ENCODE results near the gene TMEM266. TPM values are rescaled to one million over a fixed set of nuclear protein-coding genes. Genes with fewer than 3 reads are reported as not detected.
A peak's percentile ranks its signal among the peaks of the same experiment; 100 is the strongest.

TMEM266 gene
- total and polyA plus RNA-seq, 4 experiments from 2014 or later: not detected

DNA sequence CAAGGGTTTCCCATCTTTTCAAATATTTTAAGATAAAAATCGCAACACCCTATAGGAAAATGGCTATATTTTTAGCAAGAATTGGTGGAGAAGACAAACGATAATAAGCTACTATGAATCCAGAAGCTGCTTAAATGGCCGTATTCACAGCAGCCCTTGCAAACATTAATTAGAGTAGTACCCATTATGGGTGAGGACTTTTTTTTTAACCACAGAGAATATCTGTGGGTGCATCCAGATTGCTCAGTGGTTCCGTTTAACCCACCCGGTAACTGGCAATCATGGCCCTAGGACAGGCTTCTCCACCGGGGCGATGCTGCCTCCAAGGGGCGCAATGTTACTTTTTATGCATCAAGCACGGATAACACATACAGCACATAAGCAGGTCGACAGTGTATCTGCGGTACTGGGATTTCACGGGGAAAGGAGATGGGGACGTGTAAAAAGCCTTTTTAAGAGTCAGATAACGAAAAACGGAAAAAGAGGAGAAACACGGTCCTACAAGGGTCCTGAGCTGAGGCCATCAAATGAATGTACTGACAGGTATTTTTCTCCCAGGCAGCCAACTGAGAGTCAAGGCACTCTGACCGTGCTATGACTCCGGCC, 968 bp upstream of the TMEM266 start:
- ChIA-PET POLR2A (ENCODE audit: partially characterized antibody) (interaction anchor here (1.1 kb wide), 1 partner anchor 80 kb away, joined by 3 read pairs; no protein-coding TSS in a partner anchor), CTCF (ENCODE audit: partially characterized antibody) (interaction anchor here (0.9 to 7.0 kb wide), 7 partner anchors 10 to 249 kb away, joined by 3 to 99 read pairs (median 4); no protein-coding TSS in a partner anchor)
- H3K4me3 ChIP-seq (ENCODE audit: low read length in 2 of 2): peak overlapping the region in 1 of 2 donors; percentile 25
- Mint-ChIP-seq H3K36me3 (no peaks in the 10 kb centered on the region), H3K9me3 (no peaks in the 10 kb centered on the region), H3K4me3 (peak overlapping the region; percentile 76 to 83 (median 78)), H3K27me3 (peaks cover 40 to 45% of the 10 kb centered on the region in 2 donors), H3K27ac (peak overlapping the region in 3 of 7 donors; percentile 22 to 55 (median 38)), H3K4me1 (peaks cover 5 to 27% (median 16%) of the 10 kb centered on the region in 4 donors)
- no peaks in the 10 kb centered on the region for H3K36me3 ChIP-seq (ENCODE audit: insufficient read depth, low read length)
- peaks cover 24% of the 10 kb centered on the region for H3K4me1 ChIP-seq (ENCODE audit: insufficient read depth, low read length)
- H3K9me3 ChIP-seq (ENCODE audit: control insufficient read depth in 1 of 2, low read length in 2 of 2): no peaks in the 10 kb centered on the region
- peaks cover 32% of the 10 kb centered on the region for H3K27me3 ChIP-seq (ENCODE audit: insufficient read depth, low read length)
- intact Hi-C loops (cut with micrococcal nuclease): loop anchor here (5.0 kb wide), 1 partner anchor 93 kb away; no protein-coding TSS in a partner anchor
- H3K27ac ChIP-seq (ENCODE audit: low read depth, low read length): no peak overlapping the region
- peak in 1 of 5 donors; percentile 13 for DNase-seq

DNA sequence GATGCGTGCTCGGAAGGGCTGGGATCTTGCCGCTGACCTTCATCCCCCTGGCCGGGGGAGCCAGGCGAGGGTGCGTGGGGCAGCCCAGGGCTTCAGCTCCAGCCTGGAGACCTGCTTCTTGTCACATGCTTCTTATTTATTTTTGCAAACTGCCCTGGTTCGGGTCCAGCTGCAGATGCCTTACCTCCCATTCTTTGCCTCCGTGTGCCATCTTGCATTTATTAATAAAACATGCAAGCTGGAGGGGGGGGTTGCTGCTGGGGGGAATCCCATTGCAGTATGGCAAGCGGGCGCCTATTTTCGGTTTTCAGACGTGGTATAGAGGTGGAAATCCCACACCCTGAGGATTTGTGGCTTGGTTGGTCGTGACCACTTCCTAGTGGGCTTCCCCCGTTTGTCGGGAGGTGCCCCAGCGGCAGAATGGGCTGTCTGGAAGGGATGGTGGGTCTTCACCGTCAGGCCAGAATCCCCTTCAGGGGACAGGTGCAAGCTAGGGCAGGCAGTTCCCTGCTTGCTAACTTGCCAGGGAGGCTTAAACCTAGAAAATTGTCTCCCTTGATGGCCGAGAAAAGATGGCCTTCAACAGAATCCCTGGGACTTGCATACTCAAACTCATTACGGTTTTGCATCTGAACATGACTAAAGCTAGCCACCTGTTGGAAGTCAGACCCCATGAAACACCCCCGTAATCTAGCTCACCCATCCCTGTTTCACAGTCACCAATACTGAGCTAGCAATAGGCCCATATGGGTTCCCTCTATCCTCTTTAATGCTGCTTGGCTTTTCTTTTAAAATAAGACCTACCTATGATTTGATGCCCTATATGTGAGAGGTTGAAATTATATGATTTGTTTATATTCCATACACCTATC, 569 bp downstream of the TMEM266 start:
- H3K9me3 Mint-ChIP-seq: no peaks in the 10 kb centered on the region
- H3K27ac Mint-ChIP-seq: peak overlapping the region in 2 of 7 donors; percentile 30 to 51
- Histone ChIP-seq H3K4me1 (ENCODE audit: insufficient read depth, low read length) (peaks cover 25% of the 10 kb centered on the region), H3K27me3 (ENCODE audit: insufficient read depth, low read length) (peaks cover 32% of the 10 kb centered on the region), H3K9me3 (ENCODE audit: control insufficient read depth in 1 of 2, low read length in 2 of 2) (no peaks in the 10 kb centered on the region), H3K36me3 (ENCODE audit: insufficient read depth, low read length) (no peaks in the 10 kb centered on the region), H3K27ac (ENCODE audit: low read depth, low read length) (no peak overlapping the region), H3K4me3 (ENCODE audit: low read length in 2 of 2) (peak overlapping the region in 1 of 2 donors; percentile 34)
- no peaks in the 10 kb centered on the region for H3K36me3 Mint-ChIP-seq
- POLR2A ChIA-PET (ENCODE audit: partially characterized antibody): no interaction called here
- CTCF ChIA-PET (ENCODE audit: partially characterized antibody): interaction anchor here (0.6 to 7.0 kb wide), 3 partner anchors 13 to 90 kb away, joined by 4 to 99 read pairs (median 9); no protein-coding TSS in a partner anchor
- intact Hi-C loops (cut with micrococcal nuclease): no loop called here
- H3K27me3 Mint-ChIP-seq: peaks cover 33 to 43% of the 10 kb centered on the region in 2 donors
- H3K4me3 Mint-ChIP-seq: peak overlapping the region; percentile 77 to 87 (median 84)
- H3K4me1 Mint-ChIP-seq: peaks cover 8 to 33% (median 21%) of the 10 kb centered on the region in 4 donors
- DNase-seq: peak in 4 of 5 donors; percentile 4 to 71 (median 25)

DNA sequence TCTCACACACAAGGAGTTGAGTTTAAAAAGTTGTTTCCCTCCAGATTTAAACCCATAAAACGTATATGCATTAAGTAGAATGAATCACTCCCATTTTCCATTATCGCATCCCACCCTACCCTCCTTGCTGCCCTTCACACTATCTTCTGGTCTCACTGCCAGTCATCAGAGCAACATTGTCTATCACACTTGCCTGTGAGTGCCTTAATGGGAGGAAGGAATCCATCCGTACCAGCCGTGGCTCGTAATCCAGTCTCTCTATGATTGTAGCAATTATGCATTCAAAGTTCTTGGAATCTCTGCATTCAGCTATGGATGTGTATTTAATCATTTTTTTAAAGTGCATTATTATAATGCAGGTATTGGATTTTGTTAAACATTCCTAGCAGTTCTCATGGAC, 1.9 kb downstream of the TMEM266 start:
- no peaks in the 10 kb centered on the region for H3K36me3 ChIP-seq (ENCODE audit: insufficient read depth, low read length)
- Mint-ChIP-seq H3K27me3 (peaks cover 28 to 40% of the 10 kb centered on the region in 2 donors), H3K4me3 (peak overlapping the region in 1 of 8 donors; percentile 43), H3K9me3 (no peaks in the 10 kb centered on the region), H3K27ac (no peak overlapping the region), H3K4me1 (peaks cover 11 to 40% (median 26%) of the 10 kb centered on the region in 4 donors), H3K36me3 (no peaks in the 10 kb centered on the region)
- intact Hi-C loops (cut with micrococcal nuclease): no loop called here
- no peak overlapping the region for H3K27ac ChIP-seq (ENCODE audit: low read depth, low read length)
- peaks cover 32% of the 10 kb centered on the region for H3K4me1 ChIP-seq (ENCODE audit: insufficient read depth, low read length)
- DNase-seq: no peak
- POLR2A ChIA-PET (ENCODE audit: partially characterized antibody): no interaction called here
- H3K9me3 ChIP-seq (ENCODE audit: control insufficient read depth in 1 of 2, low read length in 2 of 2): no peaks in the 10 kb centered on the region
- CTCF ChIA-PET (ENCODE audit: partially characterized antibody): interaction anchor here (0.9 to 7.0 kb wide), 3 partner anchors 77 to 89 kb away, joined by 3 to 99 read pairs (median 9); no protein-coding TSS in a partner anchor
- peaks cover 32% of the 10 kb centered on the region for H3K27me3 ChIP-seq (ENCODE audit: insufficient read depth, low read length)
- H3K4me3 ChIP-seq (ENCODE audit: low read length in 2 of 2): no peak overlapping the region

DNA sequence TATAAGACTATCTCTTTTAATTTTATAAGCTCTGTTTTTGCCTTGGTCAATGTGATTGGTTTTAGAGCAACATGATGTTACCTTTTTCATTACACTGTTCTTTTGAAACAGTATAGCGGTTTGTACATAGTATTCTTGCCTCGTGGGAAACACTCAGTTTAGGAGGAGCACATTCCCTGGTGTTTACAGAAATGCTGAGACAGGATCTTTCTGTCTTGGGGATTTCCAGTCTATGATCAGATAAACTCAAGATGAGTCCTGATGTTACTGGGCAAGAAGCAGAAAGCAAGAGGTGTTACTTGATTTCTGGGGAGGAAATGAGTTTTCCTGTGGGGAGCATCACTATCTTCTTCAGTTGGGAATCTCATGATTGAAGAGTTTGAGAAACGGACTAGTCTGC, 2.5 kb downstream of the TMEM266 start:
- ChIA-PET CTCF (ENCODE audit: partially characterized antibody) (interaction anchor here (0.9 to 7.0 kb wide), 3 partner anchors 76 to 88 kb away, joined by 3 to 99 read pairs (median 9); no protein-coding TSS in a partner anchor), POLR2A (ENCODE audit: partially characterized antibody) (no interaction called here)
- Mint-ChIP-seq H3K36me3 (no peaks in the 10 kb centered on the region), H3K27me3 (peaks cover 27 to 34% of the 10 kb centered on the region in 2 donors), H3K4me3 (no peak overlapping the region), H3K4me1 (peaks cover 11 to 34% (median 23%) of the 10 kb centered on the region in 4 donors), H3K9me3 (no peaks in the 10 kb centered on the region), H3K27ac (no peak overlapping the region)
- no peaks in the 10 kb centered on the region for H3K36me3 ChIP-seq (ENCODE audit: insufficient read depth, low read length)
- H3K4me3 ChIP-seq (ENCODE audit: low read length in 2 of 2): no peak overlapping the region
- no peak for DNase-seq
- peaks cover 27% of the 10 kb centered on the region for H3K4me1 ChIP-seq (ENCODE audit: insufficient read depth, low read length)
- no peak overlapping the region for H3K27ac ChIP-seq (ENCODE audit: low read depth, low read length)
- H3K9me3 ChIP-seq (ENCODE audit: control insufficient read depth in 1 of 2, low read length in 2 of 2): no peaks in the 10 kb centered on the region
- intact Hi-C loops (cut with micrococcal nuclease): no loop called here
- H3K27me3 ChIP-seq (ENCODE audit: insufficient read depth, low read length): peaks cover 32% of the 10 kb centered on the region

DNA sequence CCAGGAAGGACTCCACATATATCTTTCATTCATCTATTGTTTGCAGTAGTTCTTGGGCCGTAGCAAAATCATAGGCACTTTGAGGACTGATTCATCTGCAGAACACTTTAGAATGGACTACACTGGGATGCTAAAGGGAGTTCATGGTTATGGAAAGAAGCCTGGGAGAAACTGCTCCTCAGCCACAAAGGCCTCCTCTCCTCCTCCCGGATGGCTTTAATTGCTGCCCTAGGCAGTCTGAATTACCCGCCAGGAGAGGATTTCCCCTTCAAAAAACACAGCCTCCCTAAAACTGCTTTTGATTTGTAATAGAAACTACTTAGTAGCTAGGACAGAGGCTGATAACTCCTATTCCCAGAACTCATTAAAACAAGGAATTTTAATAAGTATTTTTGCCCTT, 4.6 kb downstream of the TMEM266 start:
- Mint-ChIP-seq H3K4me3 (no peak overlapping the region), H3K27me3 (peaks cover 18 to 21% of the 10 kb centered on the region in 2 donors), H3K9me3 (no peaks in the 10 kb centered on the region), H3K27ac (no peak overlapping the region), H3K36me3 (no peaks in the 10 kb centered on the region), H3K4me1 (peaks cover 7 to 25% (median 13%) of the 10 kb centered on the region in 4 donors)
- no peaks in the 10 kb centered on the region for H3K9me3 ChIP-seq (ENCODE audit: control insufficient read depth in 1 of 2, low read length in 2 of 2)
- no peak overlapping the region for H3K27ac ChIP-seq (ENCODE audit: low read depth, low read length)
- H3K36me3 ChIP-seq (ENCODE audit: insufficient read depth, low read length): no peaks in the 10 kb centered on the region
- H3K4me1 ChIP-seq (ENCODE audit: insufficient read depth, low read length): peaks cover 16% of the 10 kb centered on the region
- no peak for DNase-seq
- peaks cover 18% of the 10 kb centered on the region for H3K27me3 ChIP-seq (ENCODE audit: insufficient read depth, low read length)
- ChIA-PET POLR2A (ENCODE audit: partially characterized antibody) (interaction anchor here (1.3 kb wide), 1 partner anchor 8 kb away, joined by 3 read pairs; no protein-coding TSS in a partner anchor), CTCF (ENCODE audit: partially characterized antibody) (interaction anchor here (0.9 to 1.9 kb wide), 3 partner anchors 8 to 84 kb away, joined by 3 to 8 read pairs (median 5); no protein-coding TSS in a partner anchor)
- intact Hi-C loops (cut with micrococcal nuclease): no loop called here
- no peak overlapping the region for H3K4me3 ChIP-seq (ENCODE audit: low read length in 2 of 2)

DNA sequence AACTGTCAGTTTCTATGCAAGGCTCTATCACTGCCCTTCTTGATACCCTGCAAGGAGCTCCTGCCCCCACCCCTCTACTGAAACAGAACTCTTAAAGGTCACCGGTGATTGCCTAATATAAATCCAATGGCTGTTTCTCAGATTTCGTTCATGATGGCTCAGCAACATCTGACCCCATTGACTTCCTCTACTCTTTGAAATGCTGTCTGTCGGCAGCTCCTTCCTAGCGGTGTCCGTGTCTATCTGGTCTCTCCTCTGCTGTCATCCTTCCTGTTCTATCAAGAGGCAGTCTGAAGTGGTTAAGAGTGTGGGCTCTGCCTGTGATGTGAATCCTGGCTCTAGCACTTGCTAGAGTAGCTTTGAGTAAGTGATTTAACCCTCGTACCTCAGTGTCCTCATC, 5.5 kb downstream of the TMEM266 start:
- Histone ChIP-seq H3K27ac (ENCODE audit: low read depth, low read length) (no peak overlapping the region), H3K4me1 (ENCODE audit: insufficient read depth, low read length) (peaks cover 11% of the 10 kb centered on the region), H3K36me3 (ENCODE audit: insufficient read depth, low read length) (no peaks in the 10 kb centered on the region), H3K27me3 (ENCODE audit: insufficient read depth, low read length) (peaks cover 16% of the 10 kb centered on the region), H3K9me3 (ENCODE audit: control insufficient read depth in 1 of 2, low read length in 2 of 2) (no peaks in the 10 kb centered on the region), H3K4me3 (ENCODE audit: low read length in 2 of 2) (no peak overlapping the region)
- intact Hi-C loops (cut with micrococcal nuclease): no loop called here
- no peaks in the 10 kb centered on the region for H3K36me3 Mint-ChIP-seq
- peaks cover 18 to 21% of the 10 kb centered on the region in 2 donors for H3K27me3 Mint-ChIP-seq
- peaks cover 7 to 23% (median 11%) of the 10 kb centered on the region in 4 donors for H3K4me1 Mint-ChIP-seq
- H3K9me3 Mint-ChIP-seq: no peaks in the 10 kb centered on the region
- H3K4me3 Mint-ChIP-seq: peak overlapping the region in 1 of 8 donors; percentile 34
- DNase-seq: peak in 4 of 5 donors; percentile 14 to 47 (median 24)
- ChIA-PET POLR2A (ENCODE audit: partially characterized antibody) (interaction anchor here (1.3 kb wide), 1 partner anchor 9 kb away, joined by 3 read pairs; no protein-coding TSS in a partner anchor), CTCF (ENCODE audit: partially characterized antibody) (interaction anchor here (0.9 to 2.0 kb wide), 4 partner anchors 8 to 86 kb away, joined by 3 to 8 read pairs (median 5); no protein-coding TSS in a partner anchor)
- H3K27ac Mint-ChIP-seq: peak overlapping the region in 1 of 7 donors; percentile 25
